GM06990 (cell line): ENCODE results near the gene PCDHGB6.
A peak's percentile ranks its signal among the peaks of the same experiment; 100 is the strongest.

ENCODE experiments used
- DNase-seq: peaks from one replicate; pipeline ENCODE4 v3.0.0-alpha.2; 2011; ENCODE audit not compliant: insufficient read length; ENCODE audit errors: extremely low read depth
- H3K27me3 ChIP-seq: replicated peaks from 2 replicates; pipeline ENCODE4 v1.6.0; 2011; ENCODE audit warnings: low read length; ENCODE audit not compliant: control insufficient read depth, insufficient read depth
- H3K36me3 ChIP-seq: 2 replicates; pipeline ENCODE4 v1.5.1; 2011; ENCODE audit warnings: low read length; ENCODE audit not compliant: control insufficient read depth, insufficient read depth
- H3K4me3 ChIP-seq: replicated peaks from 2 replicates; pipeline ENCODE4 v1.5.1; 2011; ENCODE audit warnings: low read depth, mild to moderate bottlenecking, control low read depth, low read length
- TF ChIP-seq, protein P1 (sequence below): IDR thresholded peaks from 2 replicates; pipeline ENCODE4 v1.5.1; 2011; ENCODE audit warnings: low read length, control low read depth, mild to moderate bottlenecking, inconsistent platforms; ENCODE audit not compliant: insufficient read depth, poor library complexity, severe bottlenecking

Gene PCDHGB6

DNA sequence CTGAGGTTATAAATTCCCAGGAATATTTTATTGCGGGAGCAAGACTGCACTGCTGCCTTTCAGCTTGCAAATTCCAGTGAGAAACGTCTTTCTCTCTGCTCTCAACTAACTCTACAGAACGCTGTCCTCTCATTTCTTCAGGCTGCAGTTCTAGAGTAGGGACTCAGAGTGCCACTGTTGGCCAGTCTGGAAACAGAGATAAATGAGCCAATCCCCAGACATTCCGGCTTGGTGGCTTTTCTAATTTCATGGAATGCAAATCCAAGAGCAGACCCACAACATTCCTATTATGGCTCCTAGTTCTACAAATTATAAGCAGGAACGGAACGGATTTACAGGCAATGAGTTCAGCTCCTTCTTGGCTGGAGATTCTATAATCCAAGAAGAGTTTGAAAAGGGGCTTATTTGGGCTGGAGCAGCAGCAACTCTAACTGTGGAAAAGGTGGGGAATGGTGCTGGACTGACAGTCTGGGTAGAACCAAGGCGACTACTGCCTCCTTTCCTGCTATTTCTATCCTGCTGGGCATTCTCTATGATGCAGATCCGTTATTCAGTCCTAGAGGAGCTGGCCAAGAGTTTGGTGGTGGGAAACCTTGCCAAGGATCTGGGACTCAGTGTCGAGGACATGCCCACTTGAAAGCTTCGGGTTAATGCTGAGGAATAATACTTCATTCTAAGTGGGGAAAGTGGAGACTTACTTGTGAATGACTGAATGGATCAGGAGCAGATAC lies 31.8 kb downstream of the PCDHGB6 start:
- Histone ChIP-seq H3K27me3 (no peaks in the 10 kb centered on the region), H3K4me3 (no peak overlapping the region), H3K36me3 (no peaks in the 10 kb centered on the region)
- TF ChIP-seq, protein P1, sequence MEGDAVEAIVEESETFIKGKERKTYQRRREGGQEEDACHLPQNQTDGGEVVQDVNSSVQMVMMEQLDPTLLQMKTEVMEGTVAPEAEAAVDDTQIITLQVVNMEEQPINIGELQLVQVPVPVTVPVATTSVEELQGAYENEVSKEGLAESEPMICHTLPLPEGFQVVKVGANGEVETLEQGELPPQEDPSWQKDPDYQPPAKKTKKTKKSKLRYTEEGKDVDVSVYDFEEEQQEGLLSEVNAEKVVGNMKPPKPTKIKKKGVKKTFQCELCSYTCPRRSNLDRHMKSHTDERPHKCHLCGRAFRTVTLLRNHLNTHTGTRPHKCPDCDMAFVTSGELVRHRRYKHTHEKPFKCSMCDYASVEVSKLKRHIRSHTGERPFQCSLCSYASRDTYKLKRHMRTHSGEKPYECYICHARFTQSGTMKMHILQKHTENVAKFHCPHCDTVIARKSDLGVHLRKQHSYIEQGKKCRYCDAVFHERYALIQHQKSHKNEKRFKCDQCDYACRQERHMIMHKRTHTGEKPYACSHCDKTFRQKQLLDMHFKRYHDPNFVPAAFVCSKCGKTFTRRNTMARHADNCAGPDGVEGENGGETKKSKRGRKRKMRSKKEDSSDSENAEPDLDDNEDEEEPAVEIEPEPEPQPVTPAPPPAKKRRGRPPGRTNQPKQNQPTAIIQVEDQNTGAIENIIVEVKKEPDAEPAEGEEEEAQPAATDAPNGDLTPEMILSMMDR, result no peak
- no peak for DNase-seq

DNA sequence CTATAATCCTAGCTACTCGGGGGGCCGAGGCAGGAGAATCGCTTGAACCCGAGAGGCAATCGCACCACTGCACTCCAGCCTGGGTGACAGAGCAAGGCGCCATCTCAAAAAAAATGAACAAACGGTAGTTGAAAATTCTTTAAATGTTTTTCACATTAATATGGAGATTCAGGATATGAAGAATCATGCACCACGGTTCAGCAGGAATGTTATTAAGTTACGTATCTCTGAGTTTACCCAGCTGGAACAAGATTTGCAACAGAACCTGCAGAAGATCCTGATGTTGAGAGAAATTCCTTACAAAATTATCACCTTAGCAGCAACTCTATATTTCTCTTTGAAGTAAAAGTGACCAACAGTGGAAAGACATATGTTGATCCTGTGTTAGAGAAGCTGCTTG lies 32.5 kb downstream of the PCDHGB6 start:
- TF ChIP-seq, protein P1, result no peak
- no peak overlapping the region for H3K4me3 ChIP-seq
- H3K36me3 ChIP-seq, result no peaks in the 10 kb centered on the region
- no peaks in the 10 kb centered on the region for H3K27me3 ChIP-seq
- no peak for DNase-seq

DNA sequence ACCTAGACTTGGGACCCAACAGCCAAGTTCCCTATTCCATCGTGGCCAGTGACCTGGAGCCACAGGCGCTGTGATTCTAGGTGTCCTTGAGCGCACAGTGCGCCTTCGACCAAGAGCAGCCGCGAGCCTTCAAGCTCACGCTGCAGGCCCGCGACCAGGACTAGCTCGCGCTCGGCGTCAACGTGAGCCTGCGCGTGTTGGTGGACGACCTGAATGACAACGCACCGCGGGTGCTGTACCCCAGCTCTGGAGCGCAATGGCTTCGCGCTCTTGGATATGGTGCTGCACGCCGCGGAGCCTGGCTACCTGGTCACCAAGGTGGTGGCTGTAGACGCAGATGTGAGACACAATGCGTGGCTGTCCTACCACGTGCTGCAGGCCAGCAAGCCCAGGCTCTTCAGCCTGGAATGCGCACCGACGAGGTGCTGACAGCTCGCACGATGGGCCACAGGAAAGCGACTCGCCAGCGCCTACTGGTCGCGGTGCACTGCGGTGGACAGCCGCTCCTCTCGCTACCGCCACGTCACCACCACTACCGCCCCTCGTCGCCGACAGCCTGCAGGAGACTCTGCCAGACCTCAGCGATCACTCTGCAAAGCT lies 33.9 kb downstream of the PCDHGB6 start:
- H3K36me3 ChIP-seq, result no peaks in the 10 kb centered on the region
- DNase-seq, result peak; percentile 5
- H3K27me3 ChIP-seq, result no peaks in the 10 kb centered on the region
- TF ChIP-seq, protein P1, result no peak
- no peak overlapping the region for H3K4me3 ChIP-seq
